Neural progenitor cell (in vitro differentiated cells): ENCODE measurements around the gene SCAI.

Experiments
- CTCF ChIP-seq: fragments of 200-600 bp; sonication (generic); IDR thresholded peaks from 2 replicates; pipeline ENCODE4 v1.5.1; 2017; ENCODE audit warnings: antibody characterized with exemption, mild to moderate bottlenecking
- EZH2 ChIP-seq: fragments of 200-600 bp; sonication (generic); IDR thresholded peaks from 2 replicates; pipeline ENCODE4 v1.6.1; 2017; ENCODE audit warnings: antibody characterized with exemption, mild to moderate bottlenecking, moderate library complexity

GRCh38 chr9:125003332-125003731, 140.0 kb downstream of the SCAI start:
- TF ChIP-seq CTCF (no peak), EZH2 (no peak)
